Keratinocyte (primary cell): ENCODE data around the gene ACBD6.

Experiments
- EZH2 ChIP-seq: IDR thresholded peaks from one replicate; pipeline ENCODE4 v1.6.1; 2012; ENCODE audit warnings: inconsistent platforms, mild to moderate bottlenecking, low read length, moderate library complexity
- TF ChIP-seq, protein P1 (sequence below), 3 experiments: IDR thresholded peaks in 1 of 3; conservative IDR thresholded peaks in 1 of 3; optimal IDR thresholded peaks in 1 of 3; 2 replicates in 2 of 3; 3 replicates in 1 of 3; pipeline versions ENCODE3 to v1.5.1; 2011; ENCODE audit warnings: low read length in 3 of 3, mild to moderate bottlenecking in 3 of 3, moderate library complexity in 2 of 3, control low read depth in 1 of 3, inconsistent platforms in 1 of 3; ENCODE audit not compliant: insufficient read depth in 2 of 3; ENCODE audit errors: extremely low read depth in 1 of 3

DNA sequence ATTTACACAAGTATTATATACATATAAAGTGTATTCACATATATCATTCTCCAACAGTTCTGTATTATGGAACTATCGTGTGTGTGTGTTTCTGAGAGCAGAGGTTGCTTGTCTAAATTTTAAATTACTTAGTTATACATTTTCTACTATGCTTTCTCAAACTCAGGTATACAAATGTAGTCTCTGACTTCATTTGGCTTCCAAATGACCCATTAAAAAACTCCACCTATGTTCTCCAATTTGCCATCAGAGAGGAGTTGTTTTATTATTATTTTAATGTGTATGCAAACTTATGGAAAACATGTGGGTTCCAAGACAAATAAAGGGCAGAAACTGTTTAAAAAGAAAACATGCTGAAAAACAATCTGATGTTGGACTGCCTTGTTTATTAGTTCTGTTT is 131.8 kb downstream of the ACBD6 start:
- TF ChIP-seq, protein P1, sequence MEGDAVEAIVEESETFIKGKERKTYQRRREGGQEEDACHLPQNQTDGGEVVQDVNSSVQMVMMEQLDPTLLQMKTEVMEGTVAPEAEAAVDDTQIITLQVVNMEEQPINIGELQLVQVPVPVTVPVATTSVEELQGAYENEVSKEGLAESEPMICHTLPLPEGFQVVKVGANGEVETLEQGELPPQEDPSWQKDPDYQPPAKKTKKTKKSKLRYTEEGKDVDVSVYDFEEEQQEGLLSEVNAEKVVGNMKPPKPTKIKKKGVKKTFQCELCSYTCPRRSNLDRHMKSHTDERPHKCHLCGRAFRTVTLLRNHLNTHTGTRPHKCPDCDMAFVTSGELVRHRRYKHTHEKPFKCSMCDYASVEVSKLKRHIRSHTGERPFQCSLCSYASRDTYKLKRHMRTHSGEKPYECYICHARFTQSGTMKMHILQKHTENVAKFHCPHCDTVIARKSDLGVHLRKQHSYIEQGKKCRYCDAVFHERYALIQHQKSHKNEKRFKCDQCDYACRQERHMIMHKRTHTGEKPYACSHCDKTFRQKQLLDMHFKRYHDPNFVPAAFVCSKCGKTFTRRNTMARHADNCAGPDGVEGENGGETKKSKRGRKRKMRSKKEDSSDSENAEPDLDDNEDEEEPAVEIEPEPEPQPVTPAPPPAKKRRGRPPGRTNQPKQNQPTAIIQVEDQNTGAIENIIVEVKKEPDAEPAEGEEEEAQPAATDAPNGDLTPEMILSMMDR (optimal IDR thresholded peaks at IDR 0.05 in 1 of 3, IDR thresholded peaks at IDR 0.05 in 1 of 3, conservative IDR thresholded peaks at IDR 0.05 in 1 of 3; ENCODE audit: extremely low read depth in 1 of 3, insufficient read depth in 2 of 3, low read length in 3 of 3) = no peak
- TF ChIP-seq EZH2 = no peak
